ENCODE measurements around the gene DNAJC27.
"Not testable (repeated sequence)": the region's sequence is repeated elsewhere in the genome, so short reads cannot be mapped to it uniquely, and the experiment has no call there.

Gene DNAJC27

GRCh38 chr2:25000503-25001324 is 29.0 kb upstream of the DNAJC27 start:
- no peaks in the 10 kb centered on the region for H3K9me3 ChIP-seq (ENCODE audit: control extremely low read depth in 1 of 5, control insufficient read depth in 4 of 5, insufficient read depth in 2 of 5, low read depth in 1 of 5, low read length in 4 of 5)
- no peak for DNase-seq
- no peaks in the 10 kb centered on the region for H3K27me3 ChIP-seq (replicated peaks in 2 of 5; ENCODE audit: control insufficient read depth in 4 of 5, insufficient read depth in 5 of 5, low read length in 4 of 5)
- no peaks in the 10 kb centered on the region for H3K36me3 ChIP-seq (ENCODE audit: control insufficient read depth in 4 of 4, insufficient read depth in 4 of 4, low read length in 3 of 4)
- POLR2A ChIA-PET: no interaction called here
- peaks cover 0 to 8% (median 4%) of the 10 kb centered on the region in 4 experiments for H3K4me1 ChIP-seq (ENCODE audit: control extremely low read depth in 1 of 4, control insufficient read depth in 4 of 4, insufficient read depth in 4 of 4, low read length in 3 of 4)
- no peak overlapping the region for H3K27ac ChIP-seq (ENCODE audit: insufficient read depth in 1 of 2, low read depth in 1 of 2, low read length in 2 of 2, poor library complexity in 1 of 2, severe bottlenecking in 2 of 2)
- H3K4me3 ChIP-seq (ENCODE audit: control insufficient read depth in 1 of 7, extremely low read depth in 1 of 7, insufficient read depth in 4 of 7, low read depth in 2 of 7, low read length in 6 of 7): no peak overlapping the region
- WGBS (ENCODE audit: insufficient coverage): 94% methylated on average over 6 of the region's 6 CpGs
- CTCF ChIA-PET: no interaction called here

GRCh38 chr2:25000036-25000435 is 28.3 kb upstream of the DNAJC27 start:
- CTCF ChIA-PET: interaction anchor here (1.3 kb wide), 1 partner anchor 25 kb away, joined by 4 read pairs; no protein-coding TSS in a partner anchor

GRCh38 chr2:24999097-24999496 is 27.3 kb upstream of the DNAJC27 start:
- 75% methylated on average over 4 of the region's 8 CpGs for WGBS (ENCODE audit: insufficient coverage)
- H3K27ac ChIP-seq (ENCODE audit: insufficient read depth in 1 of 2, low read depth in 1 of 2, low read length in 2 of 2, poor library complexity in 1 of 2, severe bottlenecking in 2 of 2); H3K4me3 ChIP-seq (ENCODE audit: control insufficient read depth in 1 of 7, extremely low read depth in 1 of 7, insufficient read depth in 4 of 7, low read depth in 2 of 7, low read length in 6 of 7); POLR2A ChIA-PET; H3K36me3 ChIP-seq (ENCODE audit: control insufficient read depth in 4 of 4, insufficient read depth in 4 of 4, low read length in 3 of 4); H3K4me1 ChIP-seq (ENCODE audit: control extremely low read depth in 1 of 4, control insufficient read depth in 4 of 4, insufficient read depth in 4 of 4, low read length in 3 of 4); DNase-seq; H3K27me3 ChIP-seq (replicated peaks in 2 of 5; ENCODE audit: control insufficient read depth in 4 of 5, insufficient read depth in 5 of 5, low read length in 4 of 5); H3K9me3 ChIP-seq (ENCODE audit: control extremely low read depth in 1 of 5, control insufficient read depth in 4 of 5, insufficient read depth in 2 of 5, low read depth in 1 of 5, low read length in 4 of 5): not testable (repeated sequence)
- CTCF ChIA-PET: interaction anchor here (1.3 kb wide), 1 partner anchor 24 kb away, joined by 4 read pairs; no protein-coding TSS in a partner anchor

More at GRCh38 chr2:25000036-25000435, 28.3 kb upstream of the DNAJC27 start:
- Histone ChIP-seq H3K27ac (ENCODE audit: insufficient read depth in 1 of 2, low read depth in 1 of 2, low read length in 2 of 2, poor library complexity in 1 of 2, severe bottlenecking in 2 of 2) (no peak overlapping the region), H3K36me3 (ENCODE audit: control insufficient read depth in 4 of 4, insufficient read depth in 4 of 4, low read length in 3 of 4) (no peaks in the 10 kb centered on the region), H3K4me3 (ENCODE audit: control insufficient read depth in 1 of 7, extremely low read depth in 1 of 7, insufficient read depth in 4 of 7, low read depth in 2 of 7, low read length in 6 of 7) (no peak overlapping the region), H3K4me1 (ENCODE audit: control extremely low read depth in 1 of 4, control insufficient read depth in 4 of 4, insufficient read depth in 4 of 4, low read length in 3 of 4) (peaks cover 0 to 8% (median 4%) of the 10 kb centered on the region in 4 experiments), H3K27me3 (replicated peaks in 2 of 5; ENCODE audit: control insufficient read depth in 4 of 5, insufficient read depth in 5 of 5, low read length in 4 of 5) (no peaks in the 10 kb centered on the region), H3K9me3 (ENCODE audit: control extremely low read depth in 1 of 5, control insufficient read depth in 4 of 5, insufficient read depth in 2 of 5, low read depth in 1 of 5, low read length in 4 of 5) (no peaks in the 10 kb centered on the region)
- POLR2A ChIA-PET: no interaction called here
- peak in 1 of 3 donors; percentile 3 for DNase-seq
- WGBS (ENCODE audit: insufficient coverage): 100% methylated on average over 1 of the region's 4 CpGs

GRCh38 chr2:24994146-24994724 is 22.5 kb upstream of the DNAJC27 start:
- DNase-seq: no peak
- H3K27ac ChIP-seq (ENCODE audit: insufficient read depth in 1 of 2, low read depth in 1 of 2, low read length in 2 of 2, poor library complexity in 1 of 2, severe bottlenecking in 2 of 2): no peak overlapping the region
- no peaks in the 10 kb centered on the region for H3K27me3 ChIP-seq (replicated peaks in 2 of 5; ENCODE audit: control insufficient read depth in 4 of 5, insufficient read depth in 5 of 5, low read length in 4 of 5)
- POLR2A ChIA-PET: no interaction called here
- H3K4me1 ChIP-seq (ENCODE audit: control extremely low read depth in 1 of 4, control insufficient read depth in 4 of 4, insufficient read depth in 4 of 4, low read length in 3 of 4): peaks cover 0 to 5% (median 0%) of the 10 kb centered on the region in 4 experiments
- CTCF ChIA-PET: interaction anchor here (0.7 to 2.5 kb wide), 4 partner anchors 18 to 217 kb away, joined by 3 to 11 read pairs (median 5); partner anchors contain the start of gene POMC
- no peaks in the 10 kb centered on the region for H3K9me3 ChIP-seq (ENCODE audit: control extremely low read depth in 1 of 5, control insufficient read depth in 4 of 5, insufficient read depth in 2 of 5, low read depth in 1 of 5, low read length in 4 of 5)
- no peak overlapping the region for H3K4me3 ChIP-seq (ENCODE audit: control insufficient read depth in 1 of 7, extremely low read depth in 1 of 7, insufficient read depth in 4 of 7, low read depth in 2 of 7, low read length in 6 of 7)
- WGBS (ENCODE audit: insufficient coverage): no CpG with 5 or more reads among the region's 1 CpG
- H3K36me3 ChIP-seq (ENCODE audit: control insufficient read depth in 4 of 4, insufficient read depth in 4 of 4, low read length in 3 of 4): no peaks in the 10 kb centered on the region

GRCh38 chr2:24993406-24994145 is 21.8 kb upstream of the DNAJC27 start:
- Histone ChIP-seq H3K36me3 (ENCODE audit: control insufficient read depth in 4 of 4, insufficient read depth in 4 of 4, low read length in 3 of 4) (no peaks in the 10 kb centered on the region), H3K9me3 (ENCODE audit: control extremely low read depth in 1 of 5, control insufficient read depth in 4 of 5, insufficient read depth in 2 of 5, low read depth in 1 of 5, low read length in 4 of 5) (no peaks in the 10 kb centered on the region), H3K27ac (ENCODE audit: insufficient read depth in 1 of 2, low read depth in 1 of 2, low read length in 2 of 2, poor library complexity in 1 of 2, severe bottlenecking in 2 of 2) (no peak overlapping the region), H3K4me1 (ENCODE audit: control extremely low read depth in 1 of 4, control insufficient read depth in 4 of 4, insufficient read depth in 4 of 4, low read length in 3 of 4) (peaks cover 0 to 5% (median 0%) of the 10 kb centered on the region in 4 experiments), H3K4me3 (ENCODE audit: control insufficient read depth in 1 of 7, extremely low read depth in 1 of 7, insufficient read depth in 4 of 7, low read depth in 2 of 7, low read length in 6 of 7) (no peak overlapping the region), H3K27me3 (replicated peaks in 2 of 5; ENCODE audit: control insufficient read depth in 4 of 5, insufficient read depth in 5 of 5, low read length in 4 of 5) (no peaks in the 10 kb centered on the region)
- peak in 1 of 3 donors; percentile 21 for DNase-seq
- CTCF ChIA-PET: interaction anchor here (0.7 to 2.5 kb wide), 6 partner anchors 8 to 174 kb away, joined by 3 to 11 read pairs (median 4); partner anchors contain the start of gene POMC
- WGBS (ENCODE audit: insufficient coverage): 42% methylated on average over 6 of the region's 6 CpGs
- POLR2A ChIA-PET: no interaction called here

- WGBS (ENCODE audit: insufficient coverage): 100% methylated on average over 1 of the region's 3 CpGs
- Histone ChIP-seq H3K4me1 (ENCODE audit: control extremely low read depth in 1 of 4, control insufficient read depth in 4 of 4, insufficient read depth in 4 of 4, low read length in 3 of 4) (peaks cover 0 to 19% (median 9%) of the 10 kb centered on the region in 4 experiments), H3K9me3 (ENCODE audit: control extremely low read depth in 1 of 5, control insufficient read depth in 4 of 5, insufficient read depth in 2 of 5, low read depth in 1 of 5, low read length in 4 of 5) (no peaks in the 10 kb centered on the region), H3K4me3 (ENCODE audit: control insufficient read depth in 1 of 7, extremely low read depth in 1 of 7, insufficient read depth in 4 of 7, low read depth in 2 of 7, low read length in 6 of 7) (no peak overlapping the region), H3K27me3 (replicated peaks in 2 of 5; ENCODE audit: control insufficient read depth in 4 of 5, insufficient read depth in 5 of 5, low read length in 4 of 5) (no peaks in the 10 kb centered on the region), H3K36me3 (ENCODE audit: control insufficient read depth in 4 of 4, insufficient read depth in 4 of 4, low read length in 3 of 4) (no peaks in the 10 kb centered on the region), H3K27ac (ENCODE audit: insufficient read depth in 1 of 2, low read depth in 1 of 2, low read length in 2 of 2, poor library complexity in 1 of 2, severe bottlenecking in 2 of 2) (no peak overlapping the region)
- peak in 2 of 3 donors; percentile 34 to 42 for DNase-seq
- ChIA-PET CTCF (interaction anchor here (1.3 to 2.6 kb wide), 2 partner anchors 11 to 145 kb away, joined by 3 to 17 read pairs; no protein-coding TSS in a partner anchor), POLR2A (no interaction called here)
These were observed 14.6 kb upstream of the DNAJC27 start for GRCh38 chr2:24986372-24986771.
